ENCODE data around the gene NGB.

Gene NGB

GRCh38 chr14:77246784-77247183 is 24.2 kb downstream of the NGB start:
- no peak for TF ChIP-seq CTCF (IDR thresholded peaks at IDR 0.05; ENCODE audit: low read depth, low read length)

GRCh38 chr14:77245820-77246219 is 25.2 kb downstream of the NGB start:
- Histone ChIP-seq H3K9me3 (ENCODE audit: severe bottlenecking) (no peaks in the 10 kb centered on the region), H3K4me3 (ENCODE audit: low read depth, low read length) (no peak overlapping the region), H3K36me3 (no peaks in the 10 kb centered on the region; the same call in none of the 2 replicates), H3K27me3 (ENCODE audit: insufficient read depth, low read depth, severe bottlenecking) (no peaks in the 10 kb centered on the region), H3K27ac (no peak overlapping the region)
- peak; percentile 57 for TF ChIP-seq CTCF (IDR thresholded peaks at IDR 0.05; ENCODE audit: low read depth, low read length)
- DNase-seq, result no peak

More at GRCh38 chr14:77246784-77247183, 24.2 kb downstream of the NGB start:
- no peaks in the 10 kb centered on the region for H3K27me3 ChIP-seq (ENCODE audit: insufficient read depth, low read depth, severe bottlenecking)
- no peak overlapping the region for H3K4me3 ChIP-seq (ENCODE audit: low read depth, low read length)
- DNase-seq, result no peak
- no peaks in the 10 kb centered on the region; the same call in none of the 2 replicates for H3K36me3 ChIP-seq
- H3K9me3 ChIP-seq (ENCODE audit: severe bottlenecking), result no peaks in the 10 kb centered on the region
- H3K27ac ChIP-seq, result no peak overlapping the region

GRCh38 chr14:77243853-77244252 is 27.2 kb downstream of the NGB start:
- Histone ChIP-seq H3K27me3 (ENCODE audit: insufficient read depth, low read depth, severe bottlenecking) (no peaks in the 10 kb centered on the region), H3K27ac (no peak overlapping the region), H3K4me3 (ENCODE audit: low read depth, low read length) (no peak overlapping the region), H3K9me3 (ENCODE audit: severe bottlenecking) (no peaks in the 10 kb centered on the region), H3K36me3 (no peaks in the 10 kb centered on the region; the same call in none of the 2 replicates)
- no peak for DNase-seq
- TF ChIP-seq CTCF (IDR thresholded peaks at IDR 0.05; ENCODE audit: low read depth, low read length), result no peak

GRCh38 chr14:77242752-77243151 is 28.3 kb downstream of the NGB start:
- Histone ChIP-seq H3K27ac (no peak overlapping the region), H3K27me3 (ENCODE audit: insufficient read depth, low read depth, severe bottlenecking) (no peaks in the 10 kb centered on the region), H3K4me3 (ENCODE audit: low read depth, low read length) (no peak overlapping the region), H3K9me3 (ENCODE audit: severe bottlenecking) (no peaks in the 10 kb centered on the region), H3K36me3 (no peaks in the 10 kb centered on the region; the same call in none of the 2 replicates)
- DNase-seq, result no peak
- TF ChIP-seq CTCF (IDR thresholded peaks at IDR 0.05; ENCODE audit: low read depth, low read length), result no peak

- Histone ChIP-seq H3K27me3 (ENCODE audit: insufficient read depth, low read depth, severe bottlenecking) (no peaks in the 10 kb centered on the region), H3K9me3 (ENCODE audit: severe bottlenecking) (no peaks in the 10 kb centered on the region), H3K4me3 (ENCODE audit: low read depth, low read length) (no peak overlapping the region), H3K27ac (no peak overlapping the region), H3K36me3 (no peaks in the 10 kb centered on the region; the same call in none of the 2 replicates)
- DNase-seq, result no peak
- no peak for TF ChIP-seq CTCF (IDR thresholded peaks at IDR 0.05; ENCODE audit: low read depth, low read length)
Observed at GRCh38 chr14:77241955-77242354, 29.1 kb downstream of the NGB start.

- no peak for DNase-seq
- TF ChIP-seq CTCF (IDR thresholded peaks at IDR 0.05; ENCODE audit: low read depth, low read length), result no peak
- no peaks in the 10 kb centered on the region for H3K27me3 ChIP-seq (ENCODE audit: insufficient read depth, low read depth, severe bottlenecking)
- no peak overlapping the region for H3K27ac ChIP-seq
- H3K36me3 ChIP-seq, result no peaks in the 10 kb centered on the region
- no peaks in the 10 kb centered on the region for H3K9me3 ChIP-seq (ENCODE audit: severe bottlenecking)
- no peak overlapping the region for H3K4me3 ChIP-seq (ENCODE audit: low read depth, low read length)
Observed at GRCh38 chr14:77240336-77240915, 30.6 kb downstream of the NGB start.

All from WERI-Rb-1 (cell line).